OCI-LY1 (cell line): ENCODE data around the gene ATG7.

Experiments used
- CTCF ChIP-seq: fragments of 200-600 bp; sonication (generic), shearing (Covaris generic); IDR thresholded peaks from 2 replicates; pipeline ENCODE4 v1.5.1; 2017; ENCODE audit warnings: mild to moderate bottlenecking, antibody characterized with exemption, low read length, moderate library complexity, mixed read lengths
- EZH2 ChIP-seq: fragments of 200-600 bp; sonication (generic), shearing (Covaris generic); IDR thresholded peaks from 2 replicates; pipeline ENCODE4 v1.8.0; 2017; ENCODE audit warnings: borderline replicate concordance, mixed run types, mild to moderate bottlenecking, antibody characterized with exemption, low read length, moderate library complexity, mixed read lengths

DNA sequence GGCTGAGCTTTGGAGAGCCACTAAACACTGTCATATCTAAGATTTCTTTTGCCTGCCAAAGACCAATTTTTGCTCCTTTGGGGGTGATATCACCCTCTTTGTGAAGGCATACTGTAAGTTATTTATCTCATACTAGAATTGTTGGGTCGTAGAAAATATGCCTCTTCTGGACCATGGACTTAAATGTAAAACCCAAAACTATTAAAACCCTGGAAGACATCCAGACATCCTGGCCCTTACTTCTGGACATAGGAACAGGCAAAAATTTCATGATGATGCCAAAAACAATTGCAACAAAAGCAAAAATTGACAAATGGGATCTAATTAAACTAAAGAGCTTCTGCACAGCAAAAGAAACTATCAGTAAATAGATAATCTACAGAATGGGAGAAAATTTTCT is 172.2 kb downstream of the ATG7 start:
- TF ChIP-seq CTCF (no peak), EZH2 (no peak)
